Measurements from ENCODE around the gene PTPRM.

DNA sequence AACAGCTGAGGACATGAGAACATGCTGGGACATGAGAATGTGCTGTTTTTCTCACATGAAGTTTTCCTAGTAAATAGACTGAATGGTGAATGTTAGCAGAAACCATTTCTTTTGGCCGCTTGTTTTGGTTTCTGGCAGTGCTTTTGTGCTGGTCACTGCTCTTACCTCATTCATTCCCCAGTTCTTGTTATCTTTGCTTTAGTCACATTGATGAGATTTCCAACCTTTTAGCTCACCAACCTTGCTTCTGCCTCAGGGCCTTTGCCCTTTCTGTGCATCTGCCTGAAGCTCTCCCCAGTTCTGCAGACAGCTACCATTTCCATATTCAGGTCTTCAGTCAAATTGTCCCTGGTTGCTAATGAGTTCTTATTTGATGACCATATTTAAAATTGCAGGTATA, 91.6 kb downstream of the PTPRM start:
- TF ChIP-seq, protein P1, sequence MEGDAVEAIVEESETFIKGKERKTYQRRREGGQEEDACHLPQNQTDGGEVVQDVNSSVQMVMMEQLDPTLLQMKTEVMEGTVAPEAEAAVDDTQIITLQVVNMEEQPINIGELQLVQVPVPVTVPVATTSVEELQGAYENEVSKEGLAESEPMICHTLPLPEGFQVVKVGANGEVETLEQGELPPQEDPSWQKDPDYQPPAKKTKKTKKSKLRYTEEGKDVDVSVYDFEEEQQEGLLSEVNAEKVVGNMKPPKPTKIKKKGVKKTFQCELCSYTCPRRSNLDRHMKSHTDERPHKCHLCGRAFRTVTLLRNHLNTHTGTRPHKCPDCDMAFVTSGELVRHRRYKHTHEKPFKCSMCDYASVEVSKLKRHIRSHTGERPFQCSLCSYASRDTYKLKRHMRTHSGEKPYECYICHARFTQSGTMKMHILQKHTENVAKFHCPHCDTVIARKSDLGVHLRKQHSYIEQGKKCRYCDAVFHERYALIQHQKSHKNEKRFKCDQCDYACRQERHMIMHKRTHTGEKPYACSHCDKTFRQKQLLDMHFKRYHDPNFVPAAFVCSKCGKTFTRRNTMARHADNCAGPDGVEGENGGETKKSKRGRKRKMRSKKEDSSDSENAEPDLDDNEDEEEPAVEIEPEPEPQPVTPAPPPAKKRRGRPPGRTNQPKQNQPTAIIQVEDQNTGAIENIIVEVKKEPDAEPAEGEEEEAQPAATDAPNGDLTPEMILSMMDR (IDR thresholded peaks at IDR 0.05) = no peak
- no peak for TF ChIP-seq POLR2A (IDR thresholded peaks at IDR 0.05)

All from lower leg skin (tissue), 3 donors.